HepG2 (cell line): Measurements from ENCODE around the gene NRP1. TPM values are rescaled to one million over a fixed set of nuclear protein-coding genes. Genes with fewer than 3 reads are reported as not detected.

Experiments used
- CC2D1A ChIP-seq: sonication (generic); formaldehyde crosslinking; IDR thresholded peaks from 2 replicates; pipeline ENCODE4 v1.8.1; 2023; ENCODE audit warnings: mild to moderate bottlenecking, missing genetic modification reagents
- ELF3 ChIP-seq: IDR thresholded peaks from 2 replicates; pipeline ENCODE4 v1.6.1; 2016; ENCODE audit warnings: missing genetic modification reagents, missing compliant biosample characterization
- FOXK1 ChIP-seq: sonication (generic); formaldehyde crosslinking; IDR thresholded peaks from 2 replicates; pipeline ENCODE4 v1.4.0; 2020; ENCODE audit warnings: low read depth, missing genetic modification reagents, borderline replicate concordance
- FOXO1 ChIP-seq: sonication (generic); formaldehyde crosslinking; IDR thresholded peaks from 2 replicates; pipeline ENCODE4 v1.4.0; 2020; ENCODE audit warnings: missing genetic modification reagents
- GABPB1 ChIP-seq: IDR thresholded peaks from 2 replicates; pipeline ENCODE4 v1.6.1; 2016; ENCODE audit warnings: mild to moderate bottlenecking, missing genetic modification reagents, moderate library complexity, missing compliant biosample characterization
- GATA4 ChIP-seq: sonication (generic); IDR thresholded peaks from 2 replicates; pipeline ENCODE4 v1.6.1; 2016; ENCODE audit warnings: antibody characterized with exemption, low read depth, borderline replicate concordance
- HNF4A ChIP-seq: sonication (generic); formaldehyde crosslinking; IDR thresholded peaks from 2 replicates; pipeline ENCODE4 v1.4.0; 2020; ENCODE audit warnings: missing genetic modification reagents
- HNRNPUL1 ChIP-seq: fragments of 200-400 bp; formaldehyde crosslinking; IDR thresholded peaks from 2 replicates; pipeline ENCODE4 v1.6.1; 2017; ENCODE audit warnings: low read depth, mild to moderate bottlenecking, low read length, moderate library complexity
- NFAT5 ChIP-seq: sonication (generic); formaldehyde crosslinking; IDR thresholded peaks from 2 replicates; pipeline ENCODE4 v1.4.0; 2020; ENCODE audit warnings: missing genetic modification reagents
- POGZ ChIP-seq: sonication (generic); formaldehyde crosslinking; IDR thresholded peaks from 2 replicates; pipeline ENCODE4 v1.4.0; 2020; ENCODE audit warnings: mild to moderate bottlenecking, missing genetic modification reagents
- PPARG ChIP-seq: conservative IDR thresholded peaks from 2 replicates; pipeline ENCODE4 v1.6.1; 2016; ENCODE audit warnings: missing biosample characterization, missing genetic modification reagents
- SYNCRIP ChIP-seq: fragments of 200-400 bp; formaldehyde crosslinking; IDR thresholded peaks from 2 replicates; pipeline ENCODE4 v1.6.1; 2018; ENCODE audit warnings: mild to moderate bottlenecking, low read depth, low read length; ENCODE audit not compliant: insufficient read depth
- TCF7L2 ChIP-seq: IDR thresholded peaks from 2 replicates; pipeline ENCODE4 v1.6.1; 2011; ENCODE audit warnings: mild to moderate bottlenecking, low read depth, low read length, moderate library complexity
- THAP11 ChIP-seq: IDR thresholded peaks from 2 replicates; pipeline ENCODE4 v1.6.1; 2016; ENCODE audit warnings: missing biosample characterization, missing genetic modification reagents
- YEATS2 ChIP-seq: sonication (generic); formaldehyde crosslinking; IDR thresholded peaks from 2 replicates; pipeline ENCODE4 v1.4.0; 2020; ENCODE audit warnings: missing genetic modification reagents, borderline replicate concordance
- ZNF34 ChIP-seq: sonication (generic); formaldehyde crosslinking; IDR thresholded peaks from 2 replicates; pipeline ENCODE4 v1.4.0; 2020; ENCODE audit warnings: mild to moderate bottlenecking, missing genetic modification reagents, borderline replicate concordance
- ZNF878 ChIP-seq: sonication (generic); formaldehyde crosslinking; IDR thresholded peaks from 2 replicates; pipeline ENCODE4 v1.8.1; 2023; ENCODE audit warnings: mild to moderate bottlenecking, missing genetic modification reagents, moderate library complexity
- polyA plus RNA-seq, 8 experiments: library from polyadenylated mRNA; depleted of rRNA in 3 of 8; stranded (reverse) in 7 of 8; unstranded in 1 of 8; fragments of >200 nt; fragmentation: Illumina TruSeq in 4 of 8; extraction: Trizol in 4 of 8; gene quantifications; 2 replicates each; pipeline versions ENCODE4 v1.2.1 to v1.2.3, GENCODE V29; 2011 to 2016; ENCODE audit warnings: low read depth in 4 of 8, missing spikeins in 1 of 8, mixed read lengths in 1 of 8; ENCODE audit not compliant: insufficient read depth in 1 of 8
- total RNA-seq, 5 experiments: library from RNA; depleted of rRNA; stranded (reverse); fragments of >200 nt; fragmentation: Illumina TruSeq; extraction: Trizol; gene quantifications; 2 replicates each; pipeline ENCODE4 v1.2.3, GENCODE V29; 2016; ENCODE audit warnings: low read depth in 1 of 5

Gene NRP1
- total and polyA plus RNA-seq, 2 of the 13 experiments (the other 11 are each of a cell fraction or from before 2014, with no cell fraction given), result 5.3 to 5.8 TPM

GRCh38 chr10:33195608-33196376 is 138.7 kb downstream of the NRP1 start (continued):
- TF ChIP-seq CC2D1A (CRISPR knock-in tag), result no peak
- TF ChIP-seq GABPB1, result peak; percentile 48; the same call in 1 of the 2 replicates
- TF ChIP-seq YEATS2, result no peak
- no peak; the same call in 1 of the 2 replicates for TF ChIP-seq TCF7L2
- TF ChIP-seq ZNF34 (CRISPR knock-in tag), result no peak
- peak; percentile 88 for TF ChIP-seq ELF3 (CRISPR knock-in tag)
- no peak for TF ChIP-seq SYNCRIP
- TF ChIP-seq PPARG (CRISPR knock-in tag), result peak; percentile 98
- TF ChIP-seq FOXO1 (CRISPR knock-in tag), result peak; percentile 83
- no peak for TF ChIP-seq NFAT5
- peak; percentile 54; the same call in 1 of the 2 replicates for TF ChIP-seq ZNF878 (CRISPR knock-in tag)
- TF ChIP-seq HNF4A (CRISPR knock-in tag), result peak; percentile 83
- no peak for TF ChIP-seq HNRNPUL1
- peak; percentile 83 for TF ChIP-seq POGZ (CRISPR knock-in tag)
- TF ChIP-seq FOXK1 (CRISPR knock-in tag), result peak; percentile 82; the same call in 1 of the 2 replicates
- peak; percentile 89 for TF ChIP-seq GATA4
- TF ChIP-seq THAP11 (CRISPR knock-in tag), result peak; percentile 56; the same call in 1 of the 2 replicates
